SK-N-MC (cell line): ENCODE data around the gene TLK1.

Experiments used
- EZH2 ChIP-seq: fragments of 200-600 bp; sonication (generic); IDR thresholded peaks from one replicate; pipeline ENCODE4 v1.6.1; 2017; ENCODE audit warnings: antibody characterized with exemption
- FOXP2 ChIP-seq: optimal IDR thresholded peaks from 2 replicates; pipeline ENCODE3; 2011; ENCODE audit warnings: mild to moderate bottlenecking, moderate library complexity; ENCODE audit not compliant: insufficient read depth; ENCODE audit errors: extremely low read length, control extremely low read depth
- POLR2AphosphoS5 ChIP-seq: IDR thresholded peaks from 2 replicates; pipeline ENCODE4 v1.6.1; 2012; ENCODE audit warnings: mild to moderate bottlenecking, low read depth, low read length, borderline replicate concordance

DNA sequence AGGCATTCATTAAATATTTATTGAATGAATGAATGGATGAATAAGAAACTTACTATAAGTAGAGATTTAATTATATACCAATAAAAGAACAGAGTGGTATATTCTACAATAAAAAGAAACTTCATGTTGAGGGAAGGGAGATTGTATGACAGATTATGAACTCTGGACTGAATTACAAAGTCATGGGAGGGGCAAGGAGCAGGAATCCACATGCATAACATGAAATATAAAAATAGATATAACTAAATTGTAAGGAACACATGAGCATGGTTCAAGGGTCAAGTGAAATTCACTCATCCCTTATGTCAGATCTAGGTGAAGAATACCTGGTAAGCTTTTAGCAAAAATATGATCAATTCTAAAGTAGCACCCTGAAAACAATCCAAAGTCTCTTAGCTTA, 27.1 kb upstream of the TLK1 start:
- no peak for TF ChIP-seq EZH2
- TF ChIP-seq POLR2AphosphoS5, result no peak
- TF ChIP-seq FOXP2, result no peak
